Endothelial cell (in vitro differentiated cells): ENCODE measurements around the gene ZNF341. TPM values are rescaled to one million over a fixed set of nuclear protein-coding genes. Genes with fewer than 3 reads are reported as not detected.

Experiments used
- DNase-seq: peaks from one replicate; pipeline ENCODE4 v3.0.0; 2021; ENCODE audit warnings: low spot score
- H3K27ac Mint-ChIP-seq: one replicate; pipeline ENCODE4 v1.8.0; 2021; ENCODE audit warnings: mixed read lengths, inconsistent platforms; ENCODE audit not compliant: unreplicated experiment
- H3K27me3 Mint-ChIP-seq: one replicate; pipeline ENCODE4 v1.8.0; 2021; ENCODE audit warnings: mild to moderate bottlenecking, moderate library complexity, mixed read lengths, inconsistent platforms; ENCODE audit not compliant: unreplicated experiment
- H3K36me3 Mint-ChIP-seq: one replicate; pipeline ENCODE4 v1.8.0; 2021; ENCODE audit warnings: mild to moderate bottlenecking, low read depth, mixed read lengths, inconsistent platforms; ENCODE audit not compliant: unreplicated experiment
- H3K4me1 Mint-ChIP-seq: one replicate; pipeline ENCODE4 v1.8.0; 2021; ENCODE audit warnings: mild to moderate bottlenecking, mixed read lengths, inconsistent platforms; ENCODE audit not compliant: unreplicated experiment
- H3K4me3 Mint-ChIP-seq: one replicate; pipeline ENCODE4 v1.8.0; 2021; ENCODE audit warnings: mild to moderate bottlenecking, mixed read lengths, inconsistent platforms; ENCODE audit not compliant: unreplicated experiment
- H3K9me3 Mint-ChIP-seq: one replicate; pipeline ENCODE4 v1.8.0; 2021; ENCODE audit warnings: mixed read lengths, inconsistent platforms; ENCODE audit not compliant: unreplicated experiment
- total RNA-seq: library from RNA; stranded (reverse); fragmentation: NEBNext Ultra II Directional; extraction: Animal tissue kit (Norgen Biotek cat#: 25700); gene quantifications from one replicate; pipeline ENCODE4 v1.2.1, GENCODE V29; 2021; ENCODE audit not compliant: unreplicated experiment
- TF ChIP-seq, protein P1 (sequence below): fragments of 200-600 bp; sonication (generic); IDR thresholded peaks from one replicate; pipeline ENCODE4 v1.5.0; 2021; ENCODE audit warnings: antibody characterized with exemption; ENCODE audit not compliant: unreplicated experiment

The ZNF341 gene
- total RNA-seq, 1 donor from 2014 or later, result 3.5 TPM

DNA sequence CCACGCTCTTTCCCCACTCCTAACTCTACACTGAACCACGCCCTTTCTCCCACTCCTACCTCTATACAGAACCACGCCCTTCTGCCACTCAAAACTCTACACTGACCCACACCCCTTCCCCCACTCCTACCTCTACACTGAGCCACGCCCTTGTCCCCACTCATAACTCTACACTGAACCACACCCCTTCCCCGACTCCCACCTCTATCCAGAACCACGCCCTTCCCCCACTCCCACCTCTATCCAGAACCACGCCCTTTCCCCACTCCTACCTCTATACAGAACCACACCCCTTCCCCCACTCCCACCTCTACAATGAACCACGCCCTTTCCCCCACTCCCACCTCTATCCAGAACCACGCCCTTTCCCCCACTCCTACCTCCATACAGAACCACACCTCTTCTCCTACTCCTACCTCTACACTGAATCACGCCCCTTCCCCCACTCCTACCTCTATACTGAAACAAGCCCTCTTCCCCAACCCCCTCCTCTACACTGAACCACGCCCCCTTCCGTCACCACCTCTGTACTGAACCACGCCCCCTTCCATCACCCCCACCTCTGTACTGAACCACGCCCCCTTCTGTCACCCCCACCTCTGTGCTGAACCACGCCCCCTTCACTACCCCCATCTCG is 21.8 kb upstream of the ZNF341 start:
- H3K27ac Mint-ChIP-seq, result no peak overlapping the region

DNA sequence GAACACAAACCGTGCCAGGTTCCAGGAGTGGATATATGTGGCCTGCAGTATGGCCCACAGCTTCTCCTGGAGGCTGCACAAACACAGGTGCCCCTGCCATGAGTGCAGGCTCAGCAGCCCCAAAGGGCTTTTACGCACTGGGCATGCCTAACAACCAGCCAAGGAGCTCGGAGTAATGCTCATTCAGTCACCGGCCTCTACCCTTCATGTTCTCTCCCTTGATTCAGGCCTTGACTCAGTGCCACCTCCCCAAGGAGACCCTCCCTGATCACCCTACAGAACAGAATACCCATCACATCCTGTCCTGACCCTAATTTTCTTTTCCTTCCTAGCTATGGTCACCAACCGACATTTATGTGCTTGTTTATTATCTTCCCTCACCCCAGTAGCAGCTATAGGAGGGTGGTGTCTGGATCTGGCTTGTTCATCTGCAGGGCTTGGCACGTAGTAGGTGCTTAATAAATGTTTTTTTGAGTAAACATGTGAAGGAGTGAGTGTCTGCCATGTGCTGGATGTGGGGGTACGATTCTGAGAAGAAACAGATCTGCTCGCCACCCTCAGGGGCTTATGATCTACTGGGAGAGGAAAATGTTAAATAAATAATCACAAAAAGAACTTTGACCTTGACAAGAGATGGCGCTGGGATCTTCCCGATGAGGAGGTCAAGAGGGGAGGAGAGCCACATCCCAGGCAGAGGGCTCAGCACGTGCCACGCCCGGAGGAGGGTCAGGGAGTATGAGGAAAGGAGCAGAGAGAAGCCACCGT is 20.9 kb upstream of the ZNF341 start:
- TF ChIP-seq, protein P1, sequence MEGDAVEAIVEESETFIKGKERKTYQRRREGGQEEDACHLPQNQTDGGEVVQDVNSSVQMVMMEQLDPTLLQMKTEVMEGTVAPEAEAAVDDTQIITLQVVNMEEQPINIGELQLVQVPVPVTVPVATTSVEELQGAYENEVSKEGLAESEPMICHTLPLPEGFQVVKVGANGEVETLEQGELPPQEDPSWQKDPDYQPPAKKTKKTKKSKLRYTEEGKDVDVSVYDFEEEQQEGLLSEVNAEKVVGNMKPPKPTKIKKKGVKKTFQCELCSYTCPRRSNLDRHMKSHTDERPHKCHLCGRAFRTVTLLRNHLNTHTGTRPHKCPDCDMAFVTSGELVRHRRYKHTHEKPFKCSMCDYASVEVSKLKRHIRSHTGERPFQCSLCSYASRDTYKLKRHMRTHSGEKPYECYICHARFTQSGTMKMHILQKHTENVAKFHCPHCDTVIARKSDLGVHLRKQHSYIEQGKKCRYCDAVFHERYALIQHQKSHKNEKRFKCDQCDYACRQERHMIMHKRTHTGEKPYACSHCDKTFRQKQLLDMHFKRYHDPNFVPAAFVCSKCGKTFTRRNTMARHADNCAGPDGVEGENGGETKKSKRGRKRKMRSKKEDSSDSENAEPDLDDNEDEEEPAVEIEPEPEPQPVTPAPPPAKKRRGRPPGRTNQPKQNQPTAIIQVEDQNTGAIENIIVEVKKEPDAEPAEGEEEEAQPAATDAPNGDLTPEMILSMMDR, result no peak
- peaks cover 5% of the 10 kb centered on the region for H3K36me3 Mint-ChIP-seq
- no peak for DNase-seq
- H3K27ac Mint-ChIP-seq, result no peak overlapping the region
- H3K4me1 Mint-ChIP-seq, result no peaks in the 10 kb centered on the region
- H3K9me3 Mint-ChIP-seq, result no peaks in the 10 kb centered on the region
- no peak overlapping the region for H3K4me3 Mint-ChIP-seq
- peaks cover 8% of the 10 kb centered on the region for H3K27me3 Mint-ChIP-seq

More for the DNA sequence above, 21.8 kb upstream of the ZNF341 start:
- no peak overlapping the region for H3K4me3 Mint-ChIP-seq
- TF ChIP-seq, protein P1, result no peak
- no peaks in the 10 kb centered on the region for H3K9me3 Mint-ChIP-seq
- H3K4me1 Mint-ChIP-seq, result no peaks in the 10 kb centered on the region
- DNase-seq, result no peak
- peaks cover 5% of the 10 kb centered on the region for H3K36me3 Mint-ChIP-seq
- peaks cover 8% of the 10 kb centered on the region for H3K27me3 Mint-ChIP-seq

GRCh38 chr20:33711446-33711738 is 20.4 kb upstream of the ZNF341 start:
- no peak overlapping the region for H3K27ac Mint-ChIP-seq
- no peaks in the 10 kb centered on the region for H3K9me3 Mint-ChIP-seq
- H3K4me3 Mint-ChIP-seq, result no peak overlapping the region
- TF ChIP-seq, protein P1, result no peak
- peaks cover 8% of the 10 kb centered on the region for H3K27me3 Mint-ChIP-seq
- H3K4me1 Mint-ChIP-seq, result no peaks in the 10 kb centered on the region
- no peak for DNase-seq
- peaks cover 5% of the 10 kb centered on the region for H3K36me3 Mint-ChIP-seq

- no peaks in the 10 kb centered on the region for H3K9me3 Mint-ChIP-seq
- H3K4me3 Mint-ChIP-seq, result no peak overlapping the region
- no peak for DNase-seq
- peaks cover 8% of the 10 kb centered on the region for H3K27me3 Mint-ChIP-seq
- no peak overlapping the region for H3K27ac Mint-ChIP-seq
- TF ChIP-seq, protein P1, result no peak
- H3K36me3 Mint-ChIP-seq, result peaks cover 5% of the 10 kb centered on the region
- H3K4me1 Mint-ChIP-seq, result no peaks in the 10 kb centered on the region
Measured at GRCh38 chr20:33713865-33714367, 17.9 kb upstream of the ZNF341 start.

DNA sequence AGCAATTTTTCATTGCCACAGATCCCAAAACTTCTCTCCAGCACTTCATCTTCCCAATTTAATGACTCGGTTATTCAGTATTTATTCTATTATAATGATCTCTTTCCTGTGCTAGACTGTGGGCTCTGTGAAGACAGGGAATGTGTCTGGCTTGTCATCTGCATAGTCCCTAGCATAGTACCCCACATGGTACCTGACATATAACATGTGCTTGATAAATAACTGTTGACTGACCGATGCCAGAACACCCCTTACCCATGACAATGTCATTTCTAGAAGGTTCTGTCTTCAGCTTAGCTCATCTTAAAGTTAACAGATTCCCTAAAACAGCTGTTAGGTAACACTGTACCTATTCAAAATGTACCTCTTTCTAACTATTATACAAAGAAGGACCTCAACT is 15.3 kb upstream of the ZNF341 start:
- Mint-ChIP-seq H3K4me3 (no peak overlapping the region), H3K36me3 (peaks cover 8% of the 10 kb centered on the region), H3K9me3 (no peaks in the 10 kb centered on the region), H3K27ac (no peak overlapping the region), H3K27me3 (peaks cover 12% of the 10 kb centered on the region), H3K4me1 (peaks cover 4% of the 10 kb centered on the region)
- TF ChIP-seq, protein P1, result no peak
- no peak for DNase-seq
